NCI-H1417 (cell line): Measurements from ENCODE around the gene SNAP29.
A peak's percentile ranks its signal among the peaks of the same experiment; 100 is the strongest.
"Not testable (repeated sequence)": the region's sequence is repeated elsewhere in the genome, so short reads cannot be mapped to it uniquely, and the experiment has no call there.

Experiments
- DNase-seq, 3 experiments: peaks; one replicate each; lab custom pipeline; 2025; lab: John Stamatoyannopoulos, UW

The SNAP29 gene

DNA sequence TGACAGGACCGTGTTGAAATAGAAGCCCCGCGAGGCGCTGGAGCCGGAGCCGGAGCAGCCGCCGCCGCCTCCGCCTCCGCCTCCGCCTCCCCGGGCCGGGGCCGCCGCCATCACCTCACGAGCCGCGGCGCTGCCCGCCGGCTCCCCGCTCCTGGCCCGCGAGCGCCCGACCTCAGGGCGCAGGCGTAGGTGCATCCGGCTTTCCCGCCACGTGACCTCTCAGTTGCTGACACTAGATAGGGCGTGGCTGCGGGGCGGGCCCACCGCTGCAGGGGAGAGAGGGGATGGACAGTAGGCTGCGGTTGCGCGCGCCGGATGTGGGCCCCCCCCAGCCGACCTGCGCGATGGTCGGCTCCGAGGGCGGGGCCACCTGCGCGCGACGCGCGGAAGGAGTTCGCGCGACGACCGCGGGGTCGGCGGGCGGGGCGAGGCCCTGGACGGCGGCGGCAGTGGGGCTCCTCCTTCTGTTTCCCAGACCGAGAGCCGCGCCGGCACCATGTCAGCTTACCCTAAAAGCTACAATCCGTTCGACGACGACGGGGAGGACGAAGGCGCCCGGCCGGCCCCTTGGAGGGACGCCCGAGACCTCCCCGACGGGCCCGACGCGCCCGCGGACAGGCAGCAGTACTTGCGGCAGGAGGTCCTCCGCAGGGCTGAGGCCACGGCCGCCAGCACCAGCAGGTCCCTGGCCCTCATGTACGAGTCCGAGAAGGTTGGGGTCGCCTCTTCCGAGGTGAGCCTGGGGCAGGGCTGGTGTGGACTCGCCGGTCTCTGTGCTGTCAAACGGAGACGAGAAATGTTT is at the start of gene SNAP29, which contains the start of gene PI4KA:
TSS of gene SNAP29 (plus strand) at position 393 of the 802 bp plus-strand sequence. CDS start at position 497, 104 bp downstream.
TSS of gene PI4KA (minus strand) at position 197 of the 802 bp plus-strand sequence. CDS start at position 111, 86 bp downstream.
- DNase-seq = peak; percentile 92 to 96 (median 94)

DNA sequence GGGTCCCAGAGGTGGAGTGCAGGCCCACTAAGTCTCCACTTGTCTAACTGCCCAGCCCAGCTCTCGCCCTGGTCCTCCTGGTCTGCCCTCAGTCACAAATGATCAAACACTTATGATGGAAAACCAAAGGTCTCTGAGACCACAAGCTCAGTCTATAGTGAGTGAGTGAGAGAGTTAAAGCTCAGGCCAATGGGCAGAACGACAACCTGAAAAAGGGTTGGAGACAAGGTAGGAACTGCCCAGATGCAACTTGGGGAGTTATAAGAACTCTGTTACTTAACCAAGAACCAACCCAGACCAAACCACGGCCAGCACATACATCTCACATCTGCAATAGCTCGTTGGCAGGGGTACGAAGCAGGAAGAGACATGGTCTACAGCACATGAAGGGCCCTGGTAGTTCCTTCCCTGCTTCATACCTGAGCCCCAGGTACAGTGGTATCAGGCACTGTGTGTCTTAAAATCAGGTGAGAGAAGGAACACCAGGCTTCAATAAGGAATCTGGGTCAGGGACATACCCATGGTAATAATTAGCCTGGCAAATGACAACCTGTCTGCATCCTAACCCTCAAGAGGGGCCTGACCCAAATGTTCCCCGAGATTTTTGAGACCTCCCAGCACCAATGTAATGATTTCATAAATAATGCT is 49.1 kb upstream of the SNAP29 start:
- DNase-seq = no peak

DNA sequence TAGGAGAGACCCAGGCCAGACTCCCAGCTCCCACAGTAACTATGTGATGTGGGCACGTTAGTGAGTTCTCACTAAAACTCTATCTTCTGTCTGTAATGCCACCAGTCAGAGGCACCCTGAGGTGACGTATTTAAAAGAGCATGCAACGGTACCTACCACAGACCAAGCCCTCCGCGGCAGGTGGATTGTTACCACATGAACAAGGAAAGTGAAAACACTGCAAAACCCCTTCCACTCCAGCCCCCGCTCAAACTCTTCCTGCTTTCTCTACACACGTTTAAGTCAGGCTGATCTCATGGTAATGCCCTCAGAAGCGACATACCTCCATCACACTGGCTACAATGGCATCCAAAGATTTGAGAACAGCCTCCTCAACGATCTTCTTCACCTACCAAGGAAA is 48.2 kb upstream of the SNAP29 start:
- no peak for DNase-seq

DNA sequence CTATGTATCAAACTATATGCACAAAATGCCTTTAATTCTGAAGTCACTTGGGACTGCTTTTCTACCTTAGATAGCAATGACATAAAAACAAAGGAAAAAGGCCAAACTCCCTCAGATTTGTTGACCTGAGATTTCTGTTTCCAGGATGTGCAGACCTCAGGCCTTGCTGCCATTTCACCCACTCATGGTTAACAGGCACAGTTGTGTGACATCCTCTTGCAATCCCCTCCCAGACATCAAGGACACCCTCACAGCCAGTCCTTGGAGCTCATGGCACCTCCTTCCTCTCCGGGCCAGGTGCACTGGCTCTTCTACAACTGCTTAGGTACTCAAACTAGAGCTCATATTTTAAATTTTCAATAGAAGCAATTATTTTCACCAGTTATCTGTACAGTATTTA is 47.6 kb upstream of the SNAP29 start:
- no peak for DNase-seq

DNA sequence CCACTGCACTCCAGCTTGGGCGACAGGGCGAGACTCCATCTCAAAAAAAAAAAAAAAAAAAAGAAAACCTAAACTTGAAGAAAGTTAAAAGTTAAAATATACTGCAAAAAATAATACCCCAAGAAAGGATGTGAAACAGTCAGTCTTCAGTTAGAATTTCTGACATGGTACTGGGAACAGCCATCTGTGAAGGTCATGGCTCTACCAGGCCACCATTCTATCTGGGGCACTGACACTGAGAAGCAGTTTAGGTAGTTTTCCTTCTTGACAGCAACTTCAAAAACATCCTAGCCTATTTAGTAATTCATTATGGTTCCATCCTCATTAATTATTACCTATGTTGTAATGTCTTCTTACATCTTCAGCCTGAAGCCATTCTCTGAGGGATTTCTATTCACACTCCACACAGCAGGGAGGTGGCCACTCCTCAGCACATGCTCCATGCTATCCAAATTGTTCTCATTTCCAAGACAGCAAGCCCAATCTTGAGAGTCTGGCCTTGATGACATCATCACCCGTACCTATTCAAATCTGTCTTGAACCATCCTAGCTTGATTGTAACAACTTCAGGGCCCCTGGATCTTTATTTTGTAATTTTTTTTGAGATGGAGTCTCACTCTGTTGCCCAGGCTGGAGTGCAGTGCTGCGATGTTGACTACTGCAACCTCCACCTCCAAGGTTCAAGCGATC is 46.7 kb upstream of the SNAP29 start:
- no peak for DNase-seq

DNA sequence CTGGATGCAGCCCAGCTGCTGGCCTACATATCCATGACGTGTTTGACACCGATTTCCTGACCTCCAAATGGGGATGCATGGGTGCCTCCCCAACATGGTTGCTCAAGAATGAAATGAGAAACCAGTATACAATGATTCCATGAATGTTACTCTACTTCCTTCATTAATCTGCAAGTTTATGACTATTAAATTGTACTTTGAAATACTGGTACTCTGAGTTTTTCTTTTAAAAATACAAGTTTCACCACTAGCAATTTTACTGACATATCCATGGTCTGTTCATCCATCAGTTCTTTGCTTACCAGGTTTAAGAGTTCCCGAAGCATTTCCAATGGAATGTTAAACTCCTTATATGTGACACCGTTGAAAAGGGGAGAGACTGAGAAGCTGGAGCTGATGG is 45.8 kb upstream of the SNAP29 start:
- DNase-seq = no peak

DNA sequence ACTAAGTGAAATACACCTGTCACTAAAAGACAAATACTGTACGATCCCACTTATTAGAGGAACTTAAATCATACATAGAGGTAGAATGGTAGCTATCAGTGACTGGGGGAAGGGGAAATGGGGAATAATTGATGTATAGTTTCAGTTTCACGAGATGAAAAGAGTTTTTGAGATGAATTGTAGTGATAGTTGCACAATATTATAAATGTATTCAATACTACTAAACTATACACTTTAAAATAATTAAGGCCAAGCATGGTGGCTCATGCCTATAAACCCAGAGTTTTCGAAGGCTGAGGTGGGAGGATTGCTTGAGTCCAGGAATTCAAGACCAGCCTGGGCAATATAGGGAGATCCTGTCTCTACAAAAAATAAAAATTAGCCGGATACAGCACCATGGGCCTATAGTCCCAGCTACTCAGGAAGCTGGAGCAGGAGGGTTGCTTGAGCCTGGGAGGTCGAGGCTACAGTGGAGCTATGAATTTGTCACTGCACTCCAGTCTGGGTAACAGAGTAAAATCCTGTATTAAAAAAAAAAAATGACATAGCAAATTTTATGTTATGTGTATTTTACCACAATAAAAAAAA is 44.5 kb upstream of the SNAP29 start:
- DNase-seq = no peak

DNA sequence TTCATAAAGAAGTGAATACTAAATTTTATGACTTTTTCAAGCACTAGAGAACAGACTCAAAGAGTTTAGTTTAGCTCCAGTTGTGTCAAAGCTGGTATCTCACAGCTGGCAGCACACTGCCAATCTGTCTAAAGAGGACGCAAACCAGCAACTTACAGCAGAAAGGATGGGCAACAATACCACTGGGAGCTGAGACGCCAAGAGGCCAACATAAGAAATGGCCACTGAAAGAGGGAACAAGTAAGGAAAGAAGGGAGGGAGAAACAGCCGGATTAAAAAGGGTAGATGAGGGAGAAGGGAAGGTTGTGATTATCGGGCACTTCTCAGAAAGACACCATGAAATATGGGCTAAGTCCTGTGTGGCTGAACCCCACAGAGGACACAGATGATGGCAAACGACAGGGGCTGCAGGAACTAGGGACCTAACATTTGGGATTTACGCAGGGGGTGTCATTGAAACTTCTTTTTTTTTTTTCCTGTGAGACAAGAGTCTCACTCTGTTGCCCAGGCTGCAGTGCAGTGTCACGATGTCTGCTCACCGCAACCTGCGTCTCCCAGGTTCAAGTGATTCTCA is 43.2 kb upstream of the SNAP29 start:
- no peak for DNase-seq

DNA sequence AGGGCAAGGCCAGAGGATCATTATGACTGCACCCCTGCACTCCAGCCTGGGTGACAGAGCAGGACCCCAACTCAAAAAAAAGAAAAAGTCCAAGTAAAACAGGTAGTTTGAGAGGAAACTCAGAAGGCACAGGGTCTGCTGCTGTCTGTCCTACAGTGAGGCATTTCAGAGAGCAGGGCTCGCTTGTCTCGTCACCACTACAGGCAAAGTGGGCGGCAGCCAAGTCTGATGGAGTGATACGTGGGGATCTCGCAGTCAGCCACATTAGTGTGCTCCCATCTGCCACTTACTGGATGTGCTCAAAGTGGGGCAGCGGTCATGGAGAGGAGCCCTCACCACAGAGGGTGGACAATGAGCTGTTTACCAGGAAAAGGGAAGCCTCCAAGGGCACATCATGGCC is 42.2 kb upstream of the SNAP29 start:
- no peak for DNase-seq

DNA sequence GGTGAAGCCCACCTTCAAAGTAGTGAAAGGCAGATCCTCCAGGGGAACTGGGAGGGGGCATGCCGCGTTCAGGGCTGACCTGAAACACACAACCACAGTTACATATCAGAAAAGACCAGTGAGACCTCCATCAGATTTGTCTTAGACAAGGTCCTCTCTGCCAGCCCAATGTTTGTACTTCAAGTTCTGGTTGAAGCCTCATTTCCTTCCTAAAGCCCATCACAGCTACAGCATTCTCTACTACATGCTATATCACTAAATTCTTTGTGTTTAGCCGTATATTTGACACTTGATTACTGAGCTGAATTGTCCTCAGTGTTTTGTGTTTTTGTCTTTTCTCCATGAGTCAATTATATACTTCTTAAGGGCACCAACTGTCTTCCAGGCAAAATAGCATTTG is 40.3 kb upstream of the SNAP29 start:
- DNase-seq = no peak

DNA sequence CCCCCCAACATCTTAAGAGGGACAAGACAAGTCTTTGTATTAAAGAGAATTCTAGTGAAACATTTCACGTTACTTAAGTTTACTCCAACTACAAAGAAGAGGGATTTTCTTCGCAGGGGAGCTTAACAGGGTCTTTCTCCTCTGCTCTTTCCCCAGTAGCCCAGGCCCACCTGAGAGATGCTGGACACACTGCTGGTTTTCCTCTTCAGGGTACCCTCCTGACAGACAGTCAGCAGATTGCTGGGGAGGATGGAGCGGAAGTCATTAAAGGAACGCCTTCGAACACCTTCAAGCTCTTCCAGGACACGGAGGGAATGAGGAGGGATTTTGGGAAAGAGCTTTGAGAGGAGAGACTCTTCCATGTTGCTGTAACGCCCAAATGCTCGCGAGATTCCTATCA is 39.3 kb upstream of the SNAP29 start:
- DNase-seq = no peak

DNA sequence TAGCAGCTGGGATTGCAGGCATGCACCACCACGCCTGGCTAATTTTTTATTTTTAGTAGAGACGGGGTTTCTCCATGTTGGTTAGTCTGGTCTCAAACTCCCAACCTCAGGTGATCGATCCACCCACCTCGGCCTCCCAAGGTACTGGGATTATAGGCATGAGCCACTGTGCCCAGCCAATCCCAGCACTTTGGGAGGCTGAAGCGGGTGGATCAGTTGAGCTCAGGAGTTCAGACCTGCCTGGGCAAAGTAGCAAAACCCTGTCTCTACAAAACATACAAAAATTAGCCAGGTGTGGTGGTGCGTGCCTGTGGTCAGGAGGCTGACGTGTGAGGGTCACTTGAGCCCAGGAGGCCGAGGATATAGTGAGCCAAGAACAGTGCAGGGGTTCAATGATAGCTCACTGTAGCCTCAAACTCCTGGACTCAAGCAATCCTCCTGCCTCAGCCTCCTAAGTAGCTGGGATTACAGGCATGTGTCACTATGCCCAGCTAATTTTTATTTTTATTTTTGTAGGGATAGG is 37.0 kb upstream of the SNAP29 start:
- not testable (repeated sequence) for DNase-seq

DNA sequence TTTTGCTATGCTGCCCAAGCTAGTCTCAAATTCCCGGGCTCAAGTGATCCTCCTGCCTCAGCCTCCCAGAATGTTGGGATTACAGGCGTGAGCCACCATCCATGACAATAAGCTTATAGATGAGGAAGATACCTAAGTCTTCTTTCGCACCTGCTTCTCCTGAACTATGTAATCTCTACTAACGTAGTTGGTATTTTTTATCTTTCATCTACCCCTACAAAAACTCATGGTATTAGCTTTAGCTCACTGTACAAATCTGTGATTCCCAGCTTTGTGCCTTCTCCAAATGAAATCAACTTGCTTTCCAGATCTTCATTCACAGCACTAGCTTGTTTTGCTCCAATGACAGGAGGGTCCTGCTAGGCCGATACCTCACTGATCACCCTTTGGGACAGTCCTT is 36.6 kb upstream of the SNAP29 start:
- DNase-seq = no peak

DNA sequence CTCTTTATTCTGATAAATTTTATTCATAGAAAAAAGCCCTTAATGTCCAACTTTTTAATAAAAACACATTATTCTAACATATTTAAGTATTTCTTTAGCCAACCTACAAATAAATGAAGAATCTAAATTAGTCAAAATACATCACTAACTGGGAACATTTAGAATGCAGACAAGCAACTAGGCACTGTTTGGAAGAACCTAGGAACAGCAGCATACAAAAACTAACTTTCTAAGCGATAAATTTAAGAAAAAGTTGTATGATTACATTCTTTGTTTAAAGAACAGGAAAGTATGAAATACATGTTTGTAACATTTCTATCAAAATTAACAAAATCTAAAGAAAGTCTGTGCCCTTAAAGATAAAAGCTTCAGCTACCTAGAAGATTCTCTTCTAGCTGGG is 35.5 kb upstream of the SNAP29 start:
- DNase-seq = no peak

DNA sequence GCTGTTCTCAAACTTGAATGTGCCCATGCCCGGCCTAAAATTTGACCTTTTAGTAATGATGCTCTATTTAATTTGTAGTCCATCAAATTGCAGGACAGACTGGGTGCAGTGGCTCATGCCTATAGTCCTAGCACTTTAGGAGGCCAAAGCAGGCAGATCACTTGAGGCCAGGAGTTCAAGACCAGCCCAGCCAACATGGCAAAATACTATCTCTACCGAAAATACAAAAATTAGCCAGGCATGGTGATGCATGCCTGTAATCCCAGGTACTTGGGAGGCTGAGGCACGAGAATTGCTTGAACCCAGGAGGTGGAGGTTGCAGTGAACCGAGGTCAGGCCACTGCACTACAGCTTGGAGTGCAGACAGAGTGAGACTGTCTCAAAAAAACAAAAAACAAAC is 33.6 kb upstream of the SNAP29 start:
- not testable (repeated sequence) for DNase-seq

DNA sequence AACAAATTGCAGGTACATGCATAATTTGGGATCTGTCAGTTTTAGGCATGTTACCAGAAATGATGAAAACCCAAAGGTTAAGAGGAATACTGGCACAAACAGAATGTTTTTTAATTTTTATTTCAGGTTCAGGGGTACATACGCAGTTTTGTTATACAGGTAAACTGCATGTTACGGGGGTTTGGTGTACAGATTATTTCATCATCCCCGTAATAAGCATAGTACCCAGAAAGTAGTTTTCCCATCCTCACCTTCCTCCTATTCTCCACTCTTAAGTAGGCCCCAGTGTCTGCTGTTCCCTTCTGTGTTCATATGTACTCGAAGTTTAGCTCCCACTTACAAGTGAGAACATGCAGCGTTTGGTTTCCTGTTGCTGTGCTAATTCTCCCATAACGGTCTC is 33.2 kb upstream of the SNAP29 start:
- no peak for DNase-seq

DNA sequence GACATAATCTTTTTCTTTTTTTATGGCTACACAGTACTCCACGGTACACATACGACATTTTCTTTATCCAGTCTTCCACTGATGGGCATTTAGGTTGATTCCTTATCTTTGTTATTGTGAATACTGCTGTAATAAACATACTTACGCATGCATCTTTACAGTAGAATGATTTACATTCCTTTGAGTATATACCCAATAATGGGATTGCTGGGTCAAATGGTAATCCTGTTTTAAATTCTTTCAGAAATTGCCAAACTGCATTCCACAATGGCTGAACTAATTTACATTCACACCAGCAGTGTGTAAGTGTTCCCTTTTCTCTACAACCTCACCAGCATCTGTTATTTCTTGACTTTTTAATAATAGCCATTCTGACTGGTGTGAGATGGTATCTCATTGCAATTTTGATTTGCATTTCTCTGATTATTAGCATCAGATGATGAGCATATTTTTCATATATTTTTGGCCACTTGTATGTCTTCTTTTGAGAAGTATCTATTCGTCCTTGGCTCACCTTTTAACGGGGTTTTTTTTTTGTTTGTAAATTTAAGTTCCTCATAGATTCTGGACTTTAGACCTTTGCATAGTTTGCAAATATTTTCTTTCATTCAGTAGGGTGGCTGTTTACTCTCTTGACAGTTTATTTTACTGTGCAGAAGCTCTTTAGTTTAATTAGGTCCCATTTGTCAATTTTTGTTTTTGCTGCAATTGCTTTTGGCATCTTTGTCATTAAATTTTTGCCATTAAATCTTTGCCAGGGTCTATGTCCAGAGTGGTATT is 32.2 kb upstream of the SNAP29 start:
- not testable (repeated sequence) for DNase-seq

DNA sequence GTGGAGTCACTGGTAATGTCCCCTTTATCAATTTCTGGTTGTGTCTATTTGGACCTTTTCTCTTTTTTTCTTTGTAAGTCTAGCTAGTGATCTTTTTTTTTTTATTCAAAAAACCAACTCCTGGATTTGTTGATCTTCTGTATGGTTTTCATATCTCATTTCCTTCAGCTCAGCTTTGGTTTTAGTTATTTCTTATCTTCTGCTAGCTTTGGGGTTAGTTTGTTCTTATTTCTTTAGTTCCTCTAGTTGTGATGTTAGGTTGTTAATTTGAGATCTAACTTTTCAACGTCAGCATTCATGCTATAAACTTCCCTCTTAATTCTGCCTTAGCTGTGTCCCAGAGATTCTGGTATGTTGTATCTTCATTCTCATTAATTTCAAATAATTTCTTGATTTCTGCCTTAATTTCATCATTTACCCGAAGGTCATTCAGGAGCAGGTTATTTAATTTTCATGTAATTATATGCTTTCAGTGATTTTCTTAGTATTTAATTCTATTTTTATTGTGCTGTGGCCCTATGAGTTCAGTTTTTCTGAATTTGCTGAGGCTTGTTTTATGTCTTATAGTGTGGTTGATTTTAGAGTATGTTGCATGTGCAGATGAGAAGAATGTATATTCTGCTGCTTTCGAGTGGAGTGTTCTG is 29.2 kb upstream of the SNAP29 start:
- no peak for DNase-seq

DNA sequence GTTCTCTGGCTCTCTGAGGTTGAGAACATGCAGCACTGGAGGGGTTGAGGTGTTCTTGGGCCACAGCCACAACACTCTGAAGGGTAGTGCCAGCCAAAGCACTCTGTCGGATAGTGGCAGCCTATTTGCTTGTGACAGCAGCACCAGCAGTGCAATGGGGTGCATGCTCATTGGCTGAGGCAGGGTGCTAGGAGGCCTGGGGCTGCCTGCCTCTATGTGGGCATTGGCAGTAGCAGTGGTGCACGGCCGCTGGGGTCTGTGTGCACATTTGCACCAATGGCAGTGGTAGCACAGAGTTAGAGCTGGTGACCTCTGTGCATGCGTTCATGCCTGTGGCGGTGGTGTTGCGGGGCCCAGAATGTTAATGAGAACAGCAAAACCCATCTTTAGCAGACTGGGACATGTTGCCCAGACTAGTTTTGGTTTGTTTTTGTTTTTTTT is 25.6 kb upstream of the SNAP29 start:
- DNase-seq = no peak

DNA sequence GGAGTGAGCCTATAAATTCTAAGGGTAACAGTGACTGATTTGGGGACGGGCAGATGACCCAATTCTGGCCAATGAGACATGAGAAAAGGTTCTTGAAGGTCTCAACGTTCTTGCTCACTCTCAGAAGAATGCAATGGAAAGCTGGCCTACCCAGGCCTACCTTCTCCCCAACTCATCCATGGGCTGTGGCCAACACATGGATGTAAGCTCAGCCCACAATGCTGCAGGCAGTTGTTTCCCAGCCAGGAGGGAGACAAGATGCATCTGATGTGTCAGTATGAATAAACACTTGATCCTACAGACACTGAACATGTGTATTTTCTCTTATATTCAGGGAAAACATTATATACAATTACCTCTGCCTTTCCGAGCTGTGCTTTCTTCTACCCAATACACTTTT is 24.6 kb upstream of the SNAP29 start:
- DNase-seq = no peak

DNA sequence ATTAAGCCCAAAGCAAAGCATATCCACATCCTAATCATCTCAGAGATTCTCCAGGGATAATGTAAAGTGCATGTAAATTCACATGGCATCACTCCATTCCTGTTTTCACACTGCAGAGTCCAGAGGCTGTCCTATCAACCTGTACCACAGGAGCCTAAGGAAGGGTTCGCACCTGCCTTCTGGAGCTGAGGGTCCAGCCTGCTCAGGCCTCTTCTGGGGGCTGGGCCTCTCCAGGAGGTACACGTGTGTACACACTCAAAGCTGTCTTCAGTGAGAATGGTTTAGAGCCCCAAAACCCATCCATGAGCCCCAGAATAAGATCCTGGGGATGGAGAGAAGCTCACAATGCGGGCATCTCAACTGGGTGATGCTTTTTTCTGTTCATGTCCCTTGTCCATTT is 24.1 kb upstream of the SNAP29 start:
- DNase-seq = no peak
